LNCaP clone FGC (cell line): ENCODE measurements around the gene CBFA2T2.
"Not testable (repeated sequence)": the region's sequence is repeated elsewhere in the genome, so short reads cannot be mapped to it uniquely, and the experiment has no call there.

ENCODE experiments used
- DNase-seq: peaks from one replicate; pipeline ENCODE4 v3.0.0-alpha.2; 2011; ENCODE audit warnings: low read depth
- H3K4me3 ChIP-seq: 2 replicates; pipeline ENCODE4 v1.5.1; 2011; ENCODE audit warnings: mild to moderate bottlenecking, low read depth, low read length, control low read depth
- TF ChIP-seq, protein P1 (sequence below): IDR thresholded peaks from 2 replicates; pipeline ENCODE4 v1.5.1; 2012; ENCODE audit warnings: mild to moderate bottlenecking; ENCODE audit not compliant: control insufficient read depth, insufficient read depth; ENCODE audit errors: extremely low read depth

Gene CBFA2T2

GRCh38 chr20:33689493-33689892, 199.6 kb downstream of the CBFA2T2 start:
- DNase-seq, result no peak
- TF ChIP-seq, protein P1, sequence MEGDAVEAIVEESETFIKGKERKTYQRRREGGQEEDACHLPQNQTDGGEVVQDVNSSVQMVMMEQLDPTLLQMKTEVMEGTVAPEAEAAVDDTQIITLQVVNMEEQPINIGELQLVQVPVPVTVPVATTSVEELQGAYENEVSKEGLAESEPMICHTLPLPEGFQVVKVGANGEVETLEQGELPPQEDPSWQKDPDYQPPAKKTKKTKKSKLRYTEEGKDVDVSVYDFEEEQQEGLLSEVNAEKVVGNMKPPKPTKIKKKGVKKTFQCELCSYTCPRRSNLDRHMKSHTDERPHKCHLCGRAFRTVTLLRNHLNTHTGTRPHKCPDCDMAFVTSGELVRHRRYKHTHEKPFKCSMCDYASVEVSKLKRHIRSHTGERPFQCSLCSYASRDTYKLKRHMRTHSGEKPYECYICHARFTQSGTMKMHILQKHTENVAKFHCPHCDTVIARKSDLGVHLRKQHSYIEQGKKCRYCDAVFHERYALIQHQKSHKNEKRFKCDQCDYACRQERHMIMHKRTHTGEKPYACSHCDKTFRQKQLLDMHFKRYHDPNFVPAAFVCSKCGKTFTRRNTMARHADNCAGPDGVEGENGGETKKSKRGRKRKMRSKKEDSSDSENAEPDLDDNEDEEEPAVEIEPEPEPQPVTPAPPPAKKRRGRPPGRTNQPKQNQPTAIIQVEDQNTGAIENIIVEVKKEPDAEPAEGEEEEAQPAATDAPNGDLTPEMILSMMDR, result no peak
- no peak overlapping the region for H3K4me3 ChIP-seq

DNA sequence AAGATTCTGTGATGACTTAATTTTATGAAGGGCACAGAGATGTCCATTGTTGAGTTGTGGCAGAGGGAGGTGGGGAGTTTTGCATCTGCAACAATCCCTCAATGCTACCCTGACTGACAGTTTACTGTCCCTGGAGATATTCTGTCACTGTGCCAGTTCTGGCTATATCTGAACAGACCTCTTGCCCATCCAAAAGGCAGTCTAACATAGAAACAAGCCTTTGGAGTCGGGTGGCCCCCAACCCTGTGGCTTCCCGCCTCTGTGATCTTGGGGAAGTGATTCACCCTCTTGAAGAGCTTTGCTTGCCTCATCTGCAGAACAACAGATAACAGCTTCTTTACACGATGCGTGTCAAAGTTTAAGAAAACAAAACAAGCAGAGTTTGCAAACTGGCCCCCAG, 200.1 kb downstream of the CBFA2T2 start:
- TF ChIP-seq, protein P1, result no peak
- DNase-seq, result no peak
- no peak overlapping the region for H3K4me3 ChIP-seq

DNA sequence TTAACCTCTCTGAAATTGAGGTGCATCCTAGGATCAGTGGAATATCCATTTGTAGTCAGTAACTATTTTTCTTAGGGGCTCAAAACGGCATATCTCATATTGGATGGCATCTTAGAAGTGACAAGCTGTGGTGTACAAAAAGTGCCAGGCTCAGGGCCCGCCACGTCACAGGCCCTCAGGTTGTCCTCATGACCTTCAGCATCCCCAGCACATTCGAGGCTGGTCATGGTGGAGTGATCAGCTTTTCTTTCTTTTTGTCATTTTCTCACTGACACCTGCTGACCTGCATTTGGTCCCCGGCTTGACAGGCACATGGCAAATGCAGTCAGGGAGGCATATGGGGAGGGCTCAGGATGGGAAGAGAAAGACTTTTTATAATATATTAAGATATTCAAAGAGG, 203.4 kb downstream of the CBFA2T2 start:
- H3K4me3 ChIP-seq, result no peak overlapping the region
- TF ChIP-seq, protein P1, result no peak
- DNase-seq, result no peak

DNA sequence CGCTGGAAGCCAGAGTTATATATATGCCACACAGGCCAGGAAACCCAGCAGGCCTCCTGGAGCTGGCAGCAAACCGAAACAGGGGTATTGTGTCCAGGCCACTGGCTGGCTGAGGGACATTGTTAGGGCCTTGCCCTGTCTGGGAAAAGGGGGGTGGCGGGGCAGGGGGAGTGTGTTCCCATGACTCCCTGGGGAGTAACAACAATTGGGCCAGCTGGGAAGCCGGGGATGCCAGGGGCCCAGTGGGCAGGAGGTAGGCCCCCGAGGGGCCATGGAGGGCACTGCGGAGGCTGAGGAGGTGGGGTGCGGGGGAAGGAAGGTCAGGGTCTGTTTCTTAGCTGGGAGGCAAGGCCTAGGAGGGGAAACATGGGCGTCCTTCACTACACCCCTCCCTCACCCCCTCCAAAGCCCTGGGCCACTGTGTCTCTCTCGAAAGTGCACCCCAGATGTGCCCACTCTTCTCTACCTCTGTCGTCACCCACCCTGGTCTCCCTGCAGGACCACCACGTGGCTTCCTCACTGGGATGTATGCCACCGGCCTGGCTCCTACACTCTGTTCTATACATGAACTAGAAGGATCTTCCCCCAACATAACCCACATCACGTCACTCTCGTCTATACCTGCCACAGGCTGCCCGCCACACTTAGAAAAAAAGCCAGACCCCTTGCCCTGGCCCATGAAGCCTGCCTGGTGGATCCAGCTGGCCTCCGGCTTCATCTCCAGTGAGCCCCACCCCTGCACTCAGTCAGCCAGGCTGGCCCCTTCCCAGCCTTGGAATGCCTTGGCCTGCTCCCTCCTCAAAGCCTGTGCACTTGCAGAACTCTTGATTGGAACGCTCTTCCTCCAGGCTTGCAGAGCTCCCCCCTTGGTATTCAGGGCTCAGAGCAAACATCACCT, 204.1 kb downstream of the CBFA2T2 start:
- no peak overlapping the region for H3K4me3 ChIP-seq
- no peak for DNase-seq
- TF ChIP-seq, protein P1, result no peak

DNA sequence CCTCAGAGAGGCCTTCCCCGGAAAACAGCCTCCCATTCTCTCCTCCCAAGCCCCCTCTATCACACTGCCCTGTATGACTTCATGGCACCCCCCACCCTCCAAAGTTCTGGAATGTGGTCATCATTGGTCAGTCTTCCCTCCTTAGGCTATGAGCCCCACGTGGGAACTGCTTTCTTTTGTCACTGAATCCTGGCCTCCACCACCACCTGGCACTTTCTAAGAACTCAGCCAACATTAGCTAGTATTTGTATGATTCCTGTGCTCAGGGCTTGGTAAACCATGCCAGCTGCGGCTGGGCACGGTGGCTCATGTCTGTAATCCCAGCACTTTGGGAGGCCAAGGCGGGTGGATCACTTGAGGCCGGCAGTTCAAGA, 204.7 kb downstream of the CBFA2T2 start:
- DNase-seq, result no peak
- TF ChIP-seq, protein P1, result no peak
- no peak overlapping the region for H3K4me3 ChIP-seq

- no peak overlapping the region for H3K4me3 ChIP-seq
- no peak for DNase-seq
- TF ChIP-seq, protein P1, result no peak
Observed at GRCh38 chr20:33696448-33696847, 206.6 kb downstream of the CBFA2T2 start.

DNA sequence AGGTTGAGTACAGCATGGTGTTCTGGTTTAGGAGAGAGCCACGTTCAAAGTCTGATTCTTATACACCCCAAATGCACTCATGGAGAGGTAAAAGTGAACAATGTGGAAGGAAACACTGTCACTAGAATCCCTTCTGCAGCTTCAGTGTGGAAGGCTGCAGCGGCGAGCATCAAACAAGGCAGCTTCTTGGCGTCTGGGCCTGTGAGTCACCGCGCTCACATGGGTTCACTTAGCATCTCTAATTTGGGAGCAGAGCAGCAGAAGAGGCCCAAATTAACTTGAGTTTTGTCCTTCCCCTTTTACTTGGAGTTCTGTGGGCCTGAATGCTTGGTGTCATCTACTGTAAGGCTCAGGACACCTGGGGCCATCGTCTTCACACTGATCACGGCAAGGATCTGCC, 207.2 kb downstream of the CBFA2T2 start:
- H3K4me3 ChIP-seq, result no peak overlapping the region
- no peak for DNase-seq
- TF ChIP-seq, protein P1, result no peak

GRCh38 chr20:33698966-33699365, 209.1 kb downstream of the CBFA2T2 start:
- not testable (repeated sequence) for DNase-seq, H3K4me3 ChIP-seq
